ENCODE measurements around the gene MYH13.

DNA sequence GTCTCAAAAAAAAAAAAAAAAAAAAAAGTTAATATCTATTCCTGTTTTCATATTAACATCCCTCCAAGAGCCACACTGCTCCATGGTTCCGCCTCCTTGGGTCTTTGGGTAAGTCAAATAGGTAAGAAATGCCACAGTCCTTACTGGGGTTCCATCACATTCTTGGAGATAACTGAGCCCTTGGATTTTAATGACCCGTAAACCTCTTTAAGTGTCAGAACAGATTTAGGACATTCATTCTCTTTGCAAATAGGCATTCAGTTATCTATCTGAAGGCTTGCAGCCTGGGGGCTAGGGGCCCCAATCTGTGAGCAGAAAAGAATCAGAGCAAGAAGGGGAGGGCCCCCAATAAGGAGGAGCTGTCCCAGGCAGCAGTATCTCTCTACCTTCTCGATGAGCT, 28.0 kb downstream of the MYH13 start:
- TF ChIP-seq SIN3A (IDR thresholded peaks at IDR 0.05; ENCODE audit: borderline replicate concordance, low read depth, low read length) (no peak), NFIC (IDR thresholded peaks at IDR 0.05; ENCODE audit: borderline replicate concordance) (no peak), TCF12 (IDR thresholded peaks at IDR 0.05) (no peak), CHD2 (IDR thresholded peaks at IDR 0.05; ENCODE audit: low read length, partially characterized antibody) (no peak), POLR2AphosphoS5 (IDR thresholded peaks at IDR 0.05; ENCODE audit: low read depth, low read length) (no peak), GABPA (IDR thresholded peaks at IDR 0.05; ENCODE audit: low read depth) (no peak), RXRA (IDR thresholded peaks at IDR 0.05; ENCODE audit: borderline replicate concordance, low read depth) (no peak), TAF1 (IDR thresholded peaks at IDR 0.05; ENCODE audit: borderline replicate concordance, low read depth, low read length) (no peak)
- TF ChIP-seq, protein P1, sequence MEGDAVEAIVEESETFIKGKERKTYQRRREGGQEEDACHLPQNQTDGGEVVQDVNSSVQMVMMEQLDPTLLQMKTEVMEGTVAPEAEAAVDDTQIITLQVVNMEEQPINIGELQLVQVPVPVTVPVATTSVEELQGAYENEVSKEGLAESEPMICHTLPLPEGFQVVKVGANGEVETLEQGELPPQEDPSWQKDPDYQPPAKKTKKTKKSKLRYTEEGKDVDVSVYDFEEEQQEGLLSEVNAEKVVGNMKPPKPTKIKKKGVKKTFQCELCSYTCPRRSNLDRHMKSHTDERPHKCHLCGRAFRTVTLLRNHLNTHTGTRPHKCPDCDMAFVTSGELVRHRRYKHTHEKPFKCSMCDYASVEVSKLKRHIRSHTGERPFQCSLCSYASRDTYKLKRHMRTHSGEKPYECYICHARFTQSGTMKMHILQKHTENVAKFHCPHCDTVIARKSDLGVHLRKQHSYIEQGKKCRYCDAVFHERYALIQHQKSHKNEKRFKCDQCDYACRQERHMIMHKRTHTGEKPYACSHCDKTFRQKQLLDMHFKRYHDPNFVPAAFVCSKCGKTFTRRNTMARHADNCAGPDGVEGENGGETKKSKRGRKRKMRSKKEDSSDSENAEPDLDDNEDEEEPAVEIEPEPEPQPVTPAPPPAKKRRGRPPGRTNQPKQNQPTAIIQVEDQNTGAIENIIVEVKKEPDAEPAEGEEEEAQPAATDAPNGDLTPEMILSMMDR (IDR thresholded peaks at IDR 0.05) = no peak
- TF ChIP-seq, protein P2, sequence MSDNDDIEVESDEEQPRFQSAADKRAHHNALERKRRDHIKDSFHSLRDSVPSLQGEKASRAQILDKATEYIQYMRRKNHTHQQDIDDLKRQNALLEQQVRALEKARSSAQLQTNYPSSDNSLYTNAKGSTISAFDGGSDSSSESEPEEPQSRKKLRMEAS (IDR thresholded peaks at IDR 0.05; ENCODE audit: low read depth) = no peak

Data from SK-N-SH (cell line).